Thymus (tissue), 14 donors: ENCODE data around the gene PDGFD. TPM values are rescaled to one million over a fixed set of nuclear protein-coding genes. Genes with fewer than 3 reads are reported as not detected.
A peak's percentile ranks its signal among the peaks of the same experiment; 100 is the strongest.

Experiments used
- DNase-seq, 9 donors: peaks; one replicate each; pipeline ENCODE4 v3.0.0-alpha.2; 2013; ENCODE audit warnings: low spot score in 9 of 9, low read depth in 6 of 9, missing footprints in 1 of 9
- H3K27ac ChIP-seq, 2 donors: one replicate each; pipeline ENCODE4 v1.5.1; 2013; ENCODE audit warnings: control low read depth in 1 of 2, low read depth in 1 of 2, low read length in 1 of 2, mild to moderate bottlenecking in 1 of 2, moderate library complexity in 1 of 2
- H3K27me3 ChIP-seq, 2 donors: one replicate each; pipeline ENCODE4 v1.5.1; 2013; ENCODE audit warnings: low read length in 1 of 2; ENCODE audit not compliant: control insufficient read depth in 2 of 2, insufficient read depth in 1 of 2
- H3K36me3 ChIP-seq, 2 donors: one replicate each; pipeline ENCODE4 v1.5.1; 2013; ENCODE audit warnings: low read length in 1 of 2, mild to moderate bottlenecking in 1 of 2, moderate library complexity in 1 of 2; ENCODE audit not compliant: control insufficient read depth in 2 of 2, insufficient read depth in 2 of 2
- H3K4me1 ChIP-seq, 2 donors: one replicate each; pipeline ENCODE4 v1.5.1; 2013; ENCODE audit warnings: low read length in 2 of 2; ENCODE audit not compliant: control insufficient read depth in 2 of 2, insufficient read depth in 2 of 2
- H3K4me3 ChIP-seq, 2 donors: one replicate each; pipeline ENCODE4 v1.5.1; 2013; ENCODE audit warnings: low read length in 2 of 2, control low read depth in 1 of 2, mild to moderate bottlenecking in 1 of 2
- H3K9me3 ChIP-seq, 2 donors: one replicate each; pipeline ENCODE4 v1.5.1; 2013; ENCODE audit warnings: low read length in 1 of 2, mild to moderate bottlenecking in 1 of 2; ENCODE audit not compliant: control insufficient read depth in 2 of 2, insufficient read depth in 1 of 2
- WGBS: extraction: QIAGEN DNeasy Blood & Tissue Kit; methylation state at CpG from one replicate; pipeline ENCODE4 v1.1.7; 2013; 5-methylcytosine and 5-hydroxymethylcytosine counted together
- long read RNA-seq, 10 donors: transcript quantifications; one replicate each; lab custom pipeline, GENCODE V29; 2026
- polyA plus RNA-seq: library from polyadenylated mRNA; stranded (reverse); fragments of 200-250 nt; gene quantifications from one replicate; pipeline ENCODE4 v1.2.3, GENCODE V29; 2013
- total RNA-seq: library from RNA; stranded (reverse); fragments of 120-200 nt; gene quantifications from one replicate; pipeline ENCODE4 v1.2.4, GENCODE V29; 2013
- donor health status: healthy.

Gene PDGFD
- total RNA-seq (1.3 TPM), polyA plus RNA-seq (5.2 TPM)
- long read RNA-seq, donor 1 = 0 reads
- long read RNA-seq, donor 2 = 0 reads
- long read RNA-seq, donor 3 = 0 reads
- long read RNA-seq, donor 4 = 0 reads
- long read RNA-seq, donor 5, full-length matches to known transcripts = 2 of 2 reads
- long read RNA-seq, donor 5, partial matches to known transcripts = 0 of 2 reads
- long read RNA-seq, donor 5, other reads (novel, unspliced or antisense) = 0 of 2 reads
- long read RNA-seq, donor 6 = 0 reads
- long read RNA-seq, donor 7 = 0 reads
- long read RNA-seq, donor 8 = 0 reads
- long read RNA-seq, donor 9 = 0 reads
- long read RNA-seq, donor 10 = 0 reads

DNA sequence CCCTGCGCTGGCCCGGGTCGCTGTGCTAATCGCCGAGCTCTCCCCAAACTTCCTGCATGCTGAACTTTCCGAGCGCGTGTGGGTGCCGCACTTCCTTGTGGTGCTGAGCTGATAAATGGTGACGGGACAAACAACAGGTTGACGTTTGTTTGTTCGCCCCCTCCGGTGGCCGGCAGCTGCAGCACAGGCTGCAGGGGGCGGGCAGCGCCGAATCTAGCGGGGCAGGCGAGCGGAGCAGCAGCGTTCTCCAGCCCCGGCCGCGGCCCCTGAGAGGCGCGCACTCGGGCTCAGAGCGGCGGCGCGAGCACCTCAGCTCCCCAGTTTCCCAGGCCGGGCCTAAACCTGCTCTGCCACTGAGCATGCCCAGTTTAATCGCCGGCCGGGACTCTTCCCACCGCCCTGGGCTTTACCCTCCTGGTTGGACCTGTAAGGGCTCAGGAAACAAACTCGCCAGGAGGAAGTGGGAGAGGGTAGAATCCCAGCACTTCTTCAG lies at the start of gene PDGFD:
TSS of gene PDGFD (minus strand) at position 120 of the 493 bp plus-strand sequence.
- Histone ChIP-seq H3K36me3 (no peaks in the 10 kb centered on the region), H3K9me3 (no peaks in the 10 kb centered on the region), H3K27me3 (peaks cover 16 to 24% of the 10 kb centered on the region in 2 donors), H3K4me3 (peak within 1 kb of the TSS; percentile 16 to 18), H3K27ac (no peak within 1 kb of the TSS), H3K4me1 (peaks cover 0 to 2% of the 10 kb centered on the region in 2 donors)
- under 1% methylated on average over 37 of the region's 37 CpGs for WGBS
- DNase-seq = peak in 3 of 9 donors; percentile 4 to 31 (median 8)

DNA sequence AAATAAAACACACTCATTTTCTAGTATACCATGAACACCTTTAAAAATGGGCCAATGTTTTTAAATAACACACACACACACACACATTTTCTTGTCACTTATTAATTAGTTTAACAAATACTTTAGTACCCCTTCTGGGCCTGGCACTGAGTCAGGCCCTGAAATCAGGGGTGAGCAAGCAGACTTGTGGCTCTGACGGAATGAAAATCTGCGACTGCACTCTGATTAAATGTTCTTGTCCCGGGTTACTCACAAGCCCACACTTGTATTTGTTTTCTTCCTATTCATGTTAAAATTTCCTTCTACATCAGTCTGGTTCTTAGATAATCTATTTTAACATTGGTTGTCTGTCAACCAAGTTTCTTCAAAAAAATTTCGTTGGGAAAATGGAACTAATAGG lies 43.0 kb upstream of the PDGFD start:
- H3K27ac ChIP-seq = no peak overlapping the region
- no peaks in the 10 kb centered on the region for H3K27me3 ChIP-seq
- no peaks in the 10 kb centered on the region for H3K9me3 ChIP-seq
- DNase-seq = no peak
- no peaks in the 10 kb centered on the region for H3K36me3 ChIP-seq
- no peaks in the 10 kb centered on the region for H3K4me1 ChIP-seq
- H3K4me3 ChIP-seq = no peak overlapping the region
- WGBS = 83% methylated on average over 4 of the region's 4 CpGs

- H3K27ac ChIP-seq = no peak overlapping the region
- no peaks in the 10 kb centered on the region for H3K36me3 ChIP-seq
- H3K9me3 ChIP-seq = no peaks in the 10 kb centered on the region
- no peak overlapping the region for H3K4me3 ChIP-seq
- no peaks in the 10 kb centered on the region for H3K4me1 ChIP-seq
- DNase-seq = no peak
- no peaks in the 10 kb centered on the region for H3K27me3 ChIP-seq
Measured at GRCh38 chr11:104205838-104206237, 41.9 kb upstream of the PDGFD start.

GRCh38 chr11:104200688-104201087 lies 36.7 kb upstream of the PDGFD start:
- no peaks in the 10 kb centered on the region for H3K27me3 ChIP-seq
- no peak overlapping the region for H3K27ac ChIP-seq
- no peak overlapping the region for H3K4me3 ChIP-seq
- no peaks in the 10 kb centered on the region for H3K4me1 ChIP-seq
- no peaks in the 10 kb centered on the region for H3K9me3 ChIP-seq
- H3K36me3 ChIP-seq = no peaks in the 10 kb centered on the region
- DNase-seq = no peak

DNA sequence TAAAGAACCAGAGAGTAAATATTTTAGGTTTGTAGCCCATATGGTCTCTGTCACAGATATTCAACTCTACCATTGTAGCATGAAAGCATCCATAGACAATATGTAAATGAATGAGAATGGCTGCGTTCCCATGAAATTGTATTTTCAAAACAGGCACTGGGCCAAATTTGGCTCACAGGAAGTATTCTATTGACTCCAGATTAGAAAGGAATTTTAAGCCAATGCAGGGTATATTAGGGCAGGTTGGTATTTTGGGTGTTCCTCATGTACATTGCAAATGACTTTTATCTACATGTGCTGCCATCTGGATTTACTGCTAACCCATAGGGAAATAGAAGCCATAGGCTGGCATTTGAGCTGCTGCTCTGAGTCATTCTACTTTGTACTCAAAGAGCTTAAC lies 35.1 kb upstream of the PDGFD start:
- WGBS = 91% methylated on average over 1 of the region's 1 CpG
- DNase-seq = no peak
- no peaks in the 10 kb centered on the region for H3K9me3 ChIP-seq
- H3K4me3 ChIP-seq = no peak overlapping the region
- no peaks in the 10 kb centered on the region for H3K4me1 ChIP-seq
- H3K27me3 ChIP-seq = no peaks in the 10 kb centered on the region
- no peaks in the 10 kb centered on the region for H3K36me3 ChIP-seq
- H3K27ac ChIP-seq = no peak overlapping the region

- Histone ChIP-seq H3K4me1 (no peaks in the 10 kb centered on the region), H3K36me3 (no peaks in the 10 kb centered on the region), H3K27ac (no peak overlapping the region), H3K4me3 (no peak overlapping the region), H3K9me3 (no peaks in the 10 kb centered on the region), H3K27me3 (no peaks in the 10 kb centered on the region)
- DNase-seq = no peak
- 84% methylated on average over 2 of the region's 2 CpGs for WGBS
Measured at GRCh38 chr11:104198576-104198975, 34.6 kb upstream of the PDGFD start.

- WGBS = 95% methylated on average over 3 of the region's 3 CpGs
Measured at GRCh38 chr11:104191124-104191523, 27.2 kb upstream of the PDGFD start.

GRCh38 chr11:104183593-104183992 lies 19.6 kb upstream of the PDGFD start:
- Histone ChIP-seq H3K4me3 (no peak overlapping the region), H3K4me1 (no peaks in the 10 kb centered on the region), H3K9me3 (no peaks in the 10 kb centered on the region), H3K27ac (no peak overlapping the region), H3K36me3 (no peaks in the 10 kb centered on the region), H3K27me3 (no peaks in the 10 kb centered on the region)
- no peak for DNase-seq

More at GRCh38 chr11:104191124-104191523, 27.2 kb upstream of the PDGFD start:
- H3K9me3 ChIP-seq = no peaks in the 10 kb centered on the region
- H3K27ac ChIP-seq = no peak overlapping the region
- H3K27me3 ChIP-seq = no peaks in the 10 kb centered on the region
- DNase-seq = no peak
- no peak overlapping the region for H3K4me3 ChIP-seq
- no peaks in the 10 kb centered on the region for H3K36me3 ChIP-seq
- no peaks in the 10 kb centered on the region for H3K4me1 ChIP-seq

GRCh38 chr11:104175769-104176168 lies 11.8 kb upstream of the PDGFD start:
- H3K27ac ChIP-seq = no peak overlapping the region
- no peaks in the 10 kb centered on the region for H3K27me3 ChIP-seq
- H3K9me3 ChIP-seq = no peaks in the 10 kb centered on the region
- H3K36me3 ChIP-seq = no peaks in the 10 kb centered on the region
- H3K4me3 ChIP-seq = no peak overlapping the region
- DNase-seq = no peak
- no peaks in the 10 kb centered on the region for H3K4me1 ChIP-seq
- 90% methylated on average over 1 of the region's 1 CpG for WGBS
